SK-N-SH (cell line): ENCODE data around the gene TNS4. TPM values are rescaled to one million over a fixed set of nuclear protein-coding genes. Genes with fewer than 3 reads are reported as not detected.

ENCODE experiments used
- CTCF ChIA-PET: fragments of 300-600, 350-600 bp; formaldehyde crosslinking; extraction: SDS; loops from one replicate; lab custom pipeline; 2021; lab: Yijun Ruan, JAX
- POLR2A ChIA-PET: fragments of 350-600 bp; sonication (Branson Sonifier 250); formaldehyde crosslinking; extraction: SDS; loops from one replicate; lab custom pipeline; 2020; ENCODE audit warnings: antibody characterized with exemption, inconsistent platforms; lab: Yijun Ruan, JAX
- DNase-seq: peaks from one replicate; pipeline ENCODE4 v3.0.0; 2012
- H2AFZ ChIP-seq: fragments of 200-600 bp; sonication (generic); 2 replicates; pipeline ENCODE4 v1.8.1; 2016; ENCODE audit warnings: antibody characterized with exemption, mild to moderate bottlenecking, low read depth
- H3F3A ChIP-seq: fragments of 200-600 bp; sonication (generic); replicated peaks from 2 replicates; pipeline ENCODE3; 2016; ENCODE audit warnings: antibody characterized with exemption, mild to moderate bottlenecking; ENCODE audit not compliant: insufficient read depth
- H3K27ac ChIP-seq, 2 experiments: fragments of 200-500 bp in 1 of 2; fragments of 200-600 bp in 1 of 2; sonication (Bioruptor generic) in 1 of 2; sonication (generic), shearing (Covaris generic) in 1 of 2; 2 replicates each; pipeline versions ENCODE4 v1.5.1 to v1.6.1; 2014 to 2016; ENCODE audit warnings: low read depth in 2 of 2, inconsistent platforms in 1 of 2, low read length in 1 of 2, mild to moderate bottlenecking in 1 of 2, mixed read lengths in 1 of 2
- H3K27me3 ChIP-seq: fragments of 200-600 bp; sonication (generic), shearing (Covaris generic); 2 replicates; pipeline ENCODE4 v1.6.1; 2016; ENCODE audit warnings: mixed run types; ENCODE audit not compliant: insufficient read depth
- H3K36me3 ChIP-seq, 2 experiments: fragments of 200-500 bp in 1 of 2; fragments of 200-600 bp in 1 of 2; sonication (Bioruptor generic) in 1 of 2; sonication (generic) in 1 of 2; replicated peaks in 1 of 2; 2 replicates each; pipeline versions ENCODE3 to v1.5.1; 2014 to 2016; ENCODE audit warnings: low read length in 1 of 2, mild to moderate bottlenecking in 1 of 2; ENCODE audit not compliant: insufficient read depth in 2 of 2, control insufficient read depth in 1 of 2
- H3K4me1 ChIP-seq, 2 experiments: fragments of 200-500 bp in 1 of 2; fragments of 200-600 bp in 1 of 2; sonication (Bioruptor generic) in 1 of 2; sonication (generic), shearing (Covaris generic) in 1 of 2; 2 replicates each; pipeline versions ENCODE4 v1.5.1 to v1.6.1; 2014 to 2016; ENCODE audit warnings: low read depth in 1 of 2, low read length in 1 of 2, mixed run types in 1 of 2; ENCODE audit not compliant: insufficient read depth in 2 of 2, control insufficient read depth in 1 of 2
- H3K4me2 ChIP-seq: fragments of 200-600 bp; sonication (generic), shearing (Covaris generic); 2 replicates; pipeline ENCODE4 v1.6.1; 2017; ENCODE audit warnings: mixed run types
- H3K4me3 ChIP-seq, 2 experiments: fragments of 200-500 bp in 1 of 2; fragments of 200-600 bp in 1 of 2; sonication (Bioruptor generic) in 1 of 2; sonication (generic), shearing (Covaris generic) in 1 of 2; 2 replicates each; pipeline versions ENCODE4 v1.5.1 to v1.8.1; 2014 to 2016; ENCODE audit warnings: low read depth in 2 of 2, inconsistent platforms in 1 of 2, low read length in 1 of 2, mild to moderate bottlenecking in 1 of 2, mixed read lengths in 1 of 2, moderate library complexity in 1 of 2
- H3K79me2 ChIP-seq: fragments of 200-600 bp; sonication (generic); 2 replicates; pipeline ENCODE4 v1.8.1; 2017; ENCODE audit warnings: mild to moderate bottlenecking; ENCODE audit not compliant: insufficient read depth
- H3K9ac ChIP-seq: fragments of 200-600 bp; sonication (generic); 2 replicates; pipeline ENCODE4 v1.6.1; 2017; ENCODE audit warnings: mixed run types
- H3K9me2 ChIP-seq: fragments of 200-600 bp; sonication (generic); 2 replicates; pipeline ENCODE4 v1.6.1; 2017; ENCODE audit warnings: mixed run types
- H3K9me3 ChIP-seq: fragments of 200-600 bp; sonication (generic); 2 replicates; pipeline ENCODE4 v1.6.1; 2017; ENCODE audit warnings: mixed run types, mild to moderate bottlenecking, moderate library complexity
- H4K20me1 ChIP-seq: fragments of 200-600 bp; sonication (generic); 2 replicates; pipeline ENCODE4 v1.6.1; 2017; ENCODE audit warnings: mild to moderate bottlenecking, mixed run types; ENCODE audit not compliant: insufficient read depth
- CTCF ChIP-seq: fragments of 200-600 bp; sonication (generic); IDR thresholded peaks from 2 replicates; pipeline ENCODE4 v1.6.1; 2017; ENCODE audit warnings: antibody characterized with exemption, mild to moderate bottlenecking, moderate library complexity
- EP300 ChIP-seq, 2 experiments: IDR thresholded peaks; 2 replicates each; pipeline versions ENCODE4 v1.4.0 to v1.6.1; 2012; ENCODE audit warnings: borderline replicate concordance in 1 of 2, low read depth in 1 of 2, low read length in 1 of 2
- GABPA ChIP-seq: IDR thresholded peaks from 2 replicates; pipeline ENCODE4 v1.4.0; 2012; ENCODE audit warnings: low read depth, mild to moderate bottlenecking
- IRF3 ChIP-seq: fragments of 150-350 bp; IDR thresholded peaks from 2 replicates; pipeline ENCODE4 v1.6.1; 2016; ENCODE audit warnings: mild to moderate bottlenecking, low read depth, low read length
- JUND ChIP-seq: IDR thresholded peaks from 2 replicates; pipeline ENCODE4 v1.4.0; 2012
- MEF2A ChIP-seq: IDR thresholded peaks from 2 replicates; pipeline ENCODE4 v1.4.0; 2012; ENCODE audit warnings: low read depth, borderline replicate concordance
- NRF1 ChIP-seq: IDR thresholded peaks from 2 replicates; pipeline ENCODE4 v1.6.1; 2012; ENCODE audit warnings: low read depth, mild to moderate bottlenecking, low read length
- PBX3 ChIP-seq: IDR thresholded peaks from 2 replicates; pipeline ENCODE4; 2012
- RAD21 ChIP-seq: IDR thresholded peaks from 2 replicates; pipeline ENCODE4 v1.6.1; 2012; ENCODE audit warnings: mild to moderate bottlenecking, low read length
- RCOR1 ChIP-seq: fragments of 150-350 bp; IDR thresholded peaks from 2 replicates; pipeline ENCODE4 v1.6.1; 2017; ENCODE audit warnings: antibody characterized with exemption, low read length
- REST ChIP-seq: IDR thresholded peaks from 2 replicates; pipeline ENCODE4 v1.6.1; 2012; ENCODE audit warnings: mild to moderate bottlenecking, low read depth, low read length, moderate library complexity
- RFX5 ChIP-seq: IDR thresholded peaks from 2 replicates; pipeline ENCODE4 v1.6.1; 2012; ENCODE audit warnings: mild to moderate bottlenecking, improper control_type of control experiment, low read length
- SMC3 ChIP-seq: IDR thresholded peaks from 2 replicates; pipeline ENCODE4 v1.6.1; 2012; ENCODE audit warnings: low read depth, low read length, improper control_type of control experiment
- TAF1 ChIP-seq: IDR thresholded peaks from 2 replicates; pipeline ENCODE4 v1.6.1; 2012; ENCODE audit warnings: low read depth, mild to moderate bottlenecking, low read length, moderate library complexity, borderline replicate concordance
- TEAD4 ChIP-seq: IDR thresholded peaks from 2 replicates; pipeline ENCODE4 v1.4.0; 2012; ENCODE audit warnings: mild to moderate bottlenecking, borderline replicate concordance; ENCODE audit not compliant: insufficient read depth
- YY1 ChIP-seq: IDR thresholded peaks from 2 replicates; pipeline ENCODE4 v1.4.0; 2012; ENCODE audit warnings: low read depth, mild to moderate bottlenecking
- WGBS: methylation state at CpG from one replicate; pipeline ENCODE4 v1.1.6; 2017; ENCODE audit warnings: low lambda C conversion rate; 5-methylcytosine and 5-hydroxymethylcytosine counted together
- polyA plus RNA-seq, 3 experiments: library from polyadenylated mRNA; depleted of rRNA; stranded (reverse); fragments of >200 nt; gene quantifications; 2 replicates each; pipeline ENCODE4 v1.2.3, GENCODE V29; 2012

Gene TNS4
- polyA plus RNA-seq, 1 of the 3 experiments (the other 2 are of a cell fraction): not detected

GRCh38 chr17:40448639-40449261 is 52.7 kb downstream of the TNS4 start:
- Histone ChIP-seq H4K20me1 (no peaks in the 10 kb centered on the region), H3F3A (peaks cover 19% of the 10 kb centered on the region), H3K9me2 (no peaks in the 10 kb centered on the region), H3K79me2 (peaks cover 64% of the 10 kb centered on the region), H3K4me2 (no peak overlapping the region), H3K36me3 (peaks cover 0 to 7% of the 10 kb centered on the region in 2 experiments), H3K27ac (no peak overlapping the region), H3K27me3 (no peaks in the 10 kb centered on the region), H3K4me3 (no peak overlapping the region), H3K9me3 (no peaks in the 10 kb centered on the region), H3K9ac (no peak overlapping the region), H3K4me1 (peaks cover 26 to 71% of the 10 kb centered on the region in 2 experiments), H2AFZ (no peak overlapping the region)
- no peak for DNase-seq
- 77% methylated on average over 7 of the region's 7 CpGs for WGBS
- TF ChIP-seq MEF2A (no peak), JUND (no peak), PBX3 (no peak), YY1 (no peak)
- POLR2A ChIA-PET: interaction anchor here (0.7 kb wide), 1 partner anchor 12 kb away, joined by 3 read pairs; no protein-coding TSS in a partner anchor
- CTCF ChIA-PET: interaction anchor here (1.1 to 18.2 kb wide), 8 partner anchors 4 to 157 kb away, joined by 3 to 332 read pairs (median 52); partner anchors contain the start of gene IGFBP4

GRCh38 chr17:40448213-40448638 is 53.2 kb downstream of the TNS4 start:
- Histone ChIP-seq H3K9ac (no peak overlapping the region), H4K20me1 (no peaks in the 10 kb centered on the region), H3K27ac (no peak overlapping the region), H3K9me3 (no peaks in the 10 kb centered on the region), H2AFZ (no peak overlapping the region), H3F3A (peaks cover 19% of the 10 kb centered on the region), H3K4me2 (no peak overlapping the region), H3K79me2 (peaks cover 65% of the 10 kb centered on the region), H3K27me3 (no peaks in the 10 kb centered on the region), H3K4me1 (peaks cover 24 to 68% of the 10 kb centered on the region in 2 experiments), H3K4me3 (no peak overlapping the region), H3K36me3 (peaks cover 0 to 2% of the 10 kb centered on the region in 2 experiments), H3K9me2 (no peaks in the 10 kb centered on the region)
- ChIA-PET CTCF (interaction anchor here (0.8 to 18.2 kb wide), 13 partner anchors 4 to 157 kb away, joined by 3 to 332 read pairs (median 6); partner anchors contain the start of gene IGFBP4), POLR2A (interaction anchor here (0.7 to 1.0 kb wide), 2 partner anchors 13 to 23 kb away, joined by 3 read pairs; no protein-coding TSS in a partner anchor)
- TF ChIP-seq PBX3: no peak
- TF ChIP-seq CTCF: no peak
- TF ChIP-seq RCOR1: no peak
- no peak for TF ChIP-seq EP300 (IDR thresholded peaks at IDR 0.05; ENCODE audit: borderline replicate concordance in 1 of 2, low read depth in 1 of 2, low read length in 1 of 2)
- TF ChIP-seq TAF1: no peak
- no peak for TF ChIP-seq REST
- no peak for TF ChIP-seq GABPA
- TF ChIP-seq RFX5: no peak
- no peak for TF ChIP-seq NRF1
- TF ChIP-seq IRF3: no peak
- TF ChIP-seq RAD21: no peak
- no peak for TF ChIP-seq SMC3
- no peak for TF ChIP-seq TEAD4
- WGBS: 73% methylated on average over 4 of the region's 8 CpGs
- DNase-seq: no peak
